K562 (cell line): Measurements from ENCODE around the gene EIF4E1B. TPM values are rescaled to one million over a fixed set of nuclear protein-coding genes. Genes with fewer than 3 reads are reported as not detected.

Source experiments
- BHLHE40 ChIP-seq: IDR thresholded peaks from 2 replicates; pipeline ENCODE4 v1.6.1; 2011; ENCODE audit warnings: low read length, improper control_type of control experiment
- CBFA2T2 ChIP-seq: fragments of 450-650 bp; conservative IDR thresholded peaks from 2 replicates; pipeline ENCODE4 v1.6.1; 2017; ENCODE audit warnings: mild to moderate bottlenecking
- CBFA2T3 ChIP-seq: fragments of 450-650 bp; IDR thresholded peaks from 2 replicates; pipeline ENCODE4 v1.6.1; 2017
- HMG20A ChIP-seq: fragments of 450-650 bp; formaldehyde crosslinking; conservative IDR thresholded peaks from 2 replicates; pipeline ENCODE4 v1.4.0; 2020; ENCODE audit warnings: mild to moderate bottlenecking, mixed read lengths
- RBM39 ChIP-seq: fragments of 200-400 bp; formaldehyde crosslinking; optimal IDR thresholded peaks from 2 replicates; pipeline ENCODE3; 2018; ENCODE audit warnings: low read depth, low read length
- RFX7 ChIP-seq: fragments of 250-450 bp; sonication (Bioruptor Pico); IDR thresholded peaks from 2 replicates; pipeline ENCODE4 v1.5.1; 2021; ENCODE audit warnings: mild to moderate bottlenecking
- RUNX1 ChIP-seq: sonication (generic); IDR thresholded peaks from 2 replicates; pipeline ENCODE4 v1.6.1; 2016; ENCODE audit warnings: antibody characterized with exemption, low read depth
- SAP30 ChIP-seq: fragments of 200-600 bp; sonication (generic); IDR thresholded peaks from 2 replicates; pipeline ENCODE4 v1.6.1; 2012; ENCODE audit warnings: borderline replicate concordance, low read depth, mild to moderate bottlenecking, moderate library complexity, low read length, control low read depth, inconsistent platforms; ENCODE audit not compliant: insufficient read depth, poor library complexity, severe bottlenecking
- SIN3B ChIP-seq: fragments of 450-650 bp; IDR thresholded peaks from 2 replicates; pipeline ENCODE4 v1.6.1; 2017; ENCODE audit warnings: low read depth, mild to moderate bottlenecking, moderate library complexity
- ZNF12 ChIP-seq: sonication (generic); formaldehyde crosslinking; IDR thresholded peaks from 2 replicates; pipeline ENCODE4 v1.4.0; 2020; ENCODE audit warnings: mild to moderate bottlenecking, missing genetic modification reagents
- ZNF174 ChIP-seq: fragments of 250-450 bp; sonication (Bioruptor Pico); IDR thresholded peaks from 2 replicates; pipeline ENCODE4 v1.4.0; 2020; ENCODE audit warnings: mild to moderate bottlenecking
- ZNF57 ChIP-seq: fragments of 450-650 bp; formaldehyde crosslinking; IDR thresholded peaks from 2 replicates; pipeline ENCODE4 v1.4.0; 2020; ENCODE audit warnings: mild to moderate bottlenecking, moderate library complexity
- ZNF592 ChIP-seq: fragments of 450-650 bp; IDR thresholded peaks from 2 replicates; pipeline ENCODE4 v1.6.1; 2017; ENCODE audit warnings: antibody characterized with exemption, mild to moderate bottlenecking
- ZNF77 ChIP-seq: fragments of 250-450 bp; sonication (Bioruptor Pico); IDR thresholded peaks from 2 replicates; pipeline ENCODE4 v1.5.0; 2020
- ZSCAN29 ChIP-seq: fragments of 450-650 bp; IDR thresholded peaks from 2 replicates; pipeline ENCODE4 v1.6.1; 2017
- polyA plus RNA-seq, 8 experiments: library from polyadenylated mRNA; depleted of rRNA in 4 of 8; stranded (reverse) in 5 of 8; unstranded in 3 of 8; fragments of >200 nt; fragmentation: Nextera tagmentation in 2 of 8; fragmentation: Illumina TruSeq in 1 of 8; extraction: Ambion mirVana in 2 of 8; extraction: Trizol in 1 of 8; gene quantifications; 2 replicates each; pipeline versions ENCODE4 v1.2.1 to v1.2.3, GENCODE V29; 2011 to 2014; ENCODE audit warnings: inconsistent platforms in 1 of 8, missing spikeins in 1 of 8
- total RNA-seq, 7 experiments: library from RNA; depleted of rRNA in 6 of 7; stranded (reverse); fragments of >200 nt in 6 of 7; fragmentation: Illumina TruSeq in 2 of 7; extraction: Trizol in 2 of 7; gene quantifications; 2 replicates each; pipeline versions ENCODE4 v1.2.1 to v1.2.3, GENCODE V29; 2011 to 2021; ENCODE audit warnings: low replicate concordance in 1 of 7
- TF ChIP-seq, protein P1 (sequence below): fragments of 450-650 bp; formaldehyde crosslinking; IDR thresholded peaks from 2 replicates; pipeline ENCODE4 v1.4.0; 2020; ENCODE audit warnings: mild to moderate bottlenecking
- TF ChIP-seq, protein P2 (sequence below): fragments of 450-650 bp; IDR thresholded peaks from 2 replicates; pipeline ENCODE4 v1.6.1; 2018; ENCODE audit not compliant: partially characterized antibody

Gene EIF4E1B
- total and polyA plus RNA-seq, 9 of the 15 experiments (the other 6 are each of a cell fraction or from before 2014, with no cell fraction given) = not detected

DNA sequence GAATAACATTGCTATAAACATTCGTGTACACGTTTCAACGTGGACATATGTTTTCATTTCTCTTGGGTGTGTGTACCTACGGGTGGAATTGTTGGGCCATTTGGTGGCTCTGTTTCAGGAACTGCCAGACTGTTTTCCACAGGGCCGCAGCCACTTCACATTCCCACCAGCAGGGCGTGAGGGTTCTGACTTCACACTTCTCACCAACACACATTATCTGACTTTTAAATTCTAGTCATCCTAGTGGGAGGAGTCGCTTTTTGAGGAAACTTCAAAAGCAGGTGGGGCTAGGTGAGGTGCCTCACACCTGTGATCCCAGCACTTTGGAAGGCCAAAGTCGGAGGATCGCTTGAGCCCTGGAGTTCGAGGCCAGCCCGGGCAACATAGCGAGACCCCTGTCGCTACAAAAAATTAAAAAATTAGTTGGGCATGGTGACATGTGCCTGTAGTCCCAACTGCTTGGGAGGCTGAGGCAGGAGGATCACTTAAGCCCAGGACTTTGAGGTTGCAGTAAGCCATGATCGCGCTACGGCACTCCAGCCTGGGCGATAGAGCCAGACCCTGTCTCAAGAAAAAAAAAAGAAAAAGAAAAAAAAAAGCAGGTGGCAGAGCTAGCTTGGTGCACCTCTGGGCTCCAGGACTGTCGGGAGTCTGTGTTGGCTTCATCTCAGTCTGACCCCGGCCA, 45.3 kb downstream of the EIF4E1B start (continued):
- no peak for TF ChIP-seq ZSCAN29
- TF ChIP-seq BHLHE40 = no peak
- TF ChIP-seq, protein P1, sequence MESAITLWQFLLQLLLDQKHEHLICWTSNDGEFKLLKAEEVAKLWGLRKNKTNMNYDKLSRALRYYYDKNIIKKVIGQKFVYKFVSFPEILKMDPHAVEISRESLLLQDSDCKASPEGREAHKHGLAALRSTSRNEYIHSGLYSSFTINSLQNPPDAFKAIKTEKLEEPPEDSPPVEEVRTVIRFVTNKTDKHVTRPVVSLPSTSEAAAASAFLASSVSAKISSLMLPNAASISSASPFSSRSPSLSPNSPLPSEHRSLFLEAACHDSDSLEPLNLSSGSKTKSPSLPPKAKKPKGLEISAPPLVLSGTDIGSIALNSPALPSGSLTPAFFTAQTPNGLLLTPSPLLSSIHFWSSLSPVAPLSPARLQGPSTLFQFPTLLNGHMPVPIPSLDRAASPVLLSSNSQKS = no peak
- TF ChIP-seq RUNX1 = no peak
- TF ChIP-seq SIN3B = no peak
- peak; percentile 55 for TF ChIP-seq ZNF592
- TF ChIP-seq HMG20A (CRISPR knock-in tag) = no peak
- no peak for TF ChIP-seq ZNF12 (CRISPR knock-in tag)
- no peak for TF ChIP-seq ZNF77 (CRISPR knock-in tag)
- TF ChIP-seq, protein P2, sequence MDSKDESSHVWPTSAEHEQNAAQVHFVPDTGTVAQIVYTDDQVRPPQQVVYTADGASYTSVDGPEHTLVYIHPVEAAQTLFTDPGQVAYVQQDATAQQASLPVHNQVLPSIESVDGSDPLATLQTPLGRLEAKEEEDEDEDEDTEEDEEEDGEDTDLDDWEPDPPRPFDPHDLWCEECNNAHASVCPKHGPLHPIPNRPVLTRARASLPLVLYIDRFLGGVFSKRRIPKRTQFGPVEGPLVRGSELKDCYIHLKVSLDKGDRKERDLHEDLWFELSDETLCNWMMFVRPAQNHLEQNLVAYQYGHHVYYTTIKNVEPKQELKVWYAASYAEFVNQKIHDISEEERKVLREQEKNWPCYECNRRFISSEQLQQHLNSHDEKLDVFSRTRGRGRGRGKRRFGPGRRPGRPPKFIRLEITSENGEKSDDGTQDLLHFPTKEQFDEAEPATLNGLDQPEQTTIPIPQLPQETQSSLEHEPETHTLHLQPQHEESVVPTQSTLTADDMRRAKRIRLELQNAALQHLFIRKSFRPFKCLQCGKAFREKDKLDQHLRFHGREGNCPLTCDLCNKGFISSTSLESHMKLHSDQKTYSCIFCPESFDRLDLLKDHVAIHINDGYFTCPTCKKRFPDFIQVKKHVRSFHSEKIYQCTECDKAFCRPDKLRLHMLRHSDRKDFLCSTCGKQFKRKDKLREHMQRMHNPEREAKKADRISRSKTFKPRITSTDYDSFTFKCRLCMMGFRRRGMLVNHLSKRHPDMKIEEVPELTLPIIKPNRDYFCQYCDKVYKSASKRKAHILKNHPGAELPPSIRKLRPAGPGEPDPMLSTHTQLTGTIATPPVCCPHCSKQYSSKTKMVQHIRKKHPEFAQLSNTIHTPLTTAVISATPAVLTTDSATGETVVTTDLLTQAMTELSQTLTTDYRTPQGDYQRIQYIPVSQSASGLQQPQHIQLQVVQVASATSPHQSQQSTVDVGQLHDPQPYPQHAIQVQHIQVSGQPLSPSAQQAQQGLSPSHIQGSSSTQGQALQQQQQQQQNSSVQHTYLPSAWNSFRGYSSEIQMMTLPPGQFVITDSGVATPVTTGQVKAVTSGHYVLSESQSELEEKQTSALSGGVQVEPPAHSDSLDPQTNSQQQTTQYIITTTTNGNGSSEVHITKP = no peak
- TF ChIP-seq ZNF57 (CRISPR knock-in tag) = no peak
- TF ChIP-seq CBFA2T2 = 0 out of 2 replicates have a peak, but pooled peaks have one; percentile 2
- TF ChIP-seq ZNF174 (CRISPR knock-in tag) = no peak
- no peak for TF ChIP-seq CBFA2T3
- no peak for TF ChIP-seq SAP30
- TF ChIP-seq RFX7 (CRISPR knock-in tag) = no peak
- no peak for TF ChIP-seq RBM39
